HAP-1 (cell line): ENCODE measurements around the gene TEP1.

Experiments used
- DNase-seq, 2 experiments: peaks; one replicate each; pipeline ENCODE4 v3.0.0-alpha.2; 2016 to 2020; ENCODE audit warnings: low spot score in 2 of 2
- H3K27me3 ChIP-seq: fragments of 250-450 bp; sonication (Bioruptor Pico); 2 replicates; pipeline ENCODE4 v1.5.1; 2020; ENCODE audit warnings: low read depth, mild to moderate bottlenecking, moderate library complexity
- H3K36me3 ChIP-seq: fragments of 250-450 bp; sonication (Bioruptor Pico); replicated peaks from 2 replicates; pipeline ENCODE4 v1.5.1; 2020; ENCODE audit warnings: mild to moderate bottlenecking
- H3K4me1 ChIP-seq: fragments of 250-450 bp; sonication (Bioruptor Pico); 2 replicates; pipeline ENCODE4 v1.5.1; 2020; ENCODE audit warnings: mild to moderate bottlenecking
- H3K4me3 ChIP-seq: fragments of 250-450 bp; sonication (Bioruptor Pico); 2 replicates; pipeline ENCODE4 v1.5.1; 2020; ENCODE audit warnings: mild to moderate bottlenecking, moderate library complexity
- H3K9me3 ChIP-seq: fragments of 250-450 bp; sonication (Bioruptor Pico); 2 replicates; pipeline ENCODE4 v1.5.1; 2020; ENCODE audit warnings: mild to moderate bottlenecking, moderate library complexity
- in situ Hi-C: fragments of 300-500 bp; cut with MboI; formaldehyde crosslinking; loops from 3 replicates; pipeline ENCODE4 v1.14.3; 2020; ENCODE audit warnings: low sequenced_read_pairs, inconsistent platforms, mixed read lengths

The TEP1 gene

DNA sequence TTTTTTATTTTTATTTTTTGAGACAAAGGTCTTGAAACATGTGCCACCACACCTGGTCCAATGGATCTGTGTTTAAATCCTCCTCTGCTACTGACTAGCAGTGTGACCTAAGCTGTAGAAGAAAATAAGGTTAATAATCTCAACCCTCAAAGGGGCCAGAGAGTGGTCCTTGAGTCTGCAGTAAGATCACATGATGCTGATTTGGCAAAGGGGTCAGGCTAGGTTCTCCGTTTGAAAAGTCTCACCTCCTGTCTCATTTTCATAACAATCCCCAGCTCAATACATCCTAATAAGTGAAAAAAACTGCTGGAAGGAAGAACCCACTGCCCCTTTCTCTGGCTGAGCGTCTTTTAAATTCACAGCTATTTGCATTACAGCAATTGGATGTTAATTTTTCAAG is 8.0 kb upstream of the TEP1 start:
- H3K36me3 ChIP-seq, result no peaks in the 10 kb centered on the region
- H3K27me3 ChIP-seq, result no peaks in the 10 kb centered on the region
- peak in 1 of 2 experiments; percentile 31 for DNase-seq
- H3K9me3 ChIP-seq, result no peaks in the 10 kb centered on the region
- H3K4me1 ChIP-seq, result peaks cover 19% of the 10 kb centered on the region
- no peak overlapping the region for H3K4me3 ChIP-seq
- in situ Hi-C loops, result no loop called here

DNA sequence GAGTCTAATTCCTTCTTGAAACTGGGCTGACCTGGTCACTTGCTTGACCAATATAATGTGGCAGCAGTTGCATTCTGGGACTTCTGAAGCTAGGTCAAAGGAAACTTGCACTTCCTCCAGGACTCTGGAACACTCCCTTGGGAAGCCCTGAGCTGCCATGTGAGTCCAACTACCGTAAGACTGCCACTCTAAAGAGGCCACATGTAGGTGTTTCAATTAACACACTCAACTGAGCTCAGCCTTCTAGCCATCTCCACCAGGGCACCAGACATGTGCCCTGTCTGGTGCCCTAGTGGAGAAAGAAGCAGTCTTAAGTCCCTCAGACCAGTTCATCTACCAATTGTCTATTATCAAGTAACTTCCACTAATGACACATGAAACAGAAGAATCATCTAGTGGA is 6.1 kb upstream of the TEP1 start:
- no peak overlapping the region for H3K4me3 ChIP-seq
- no peaks in the 10 kb centered on the region for H3K27me3 ChIP-seq
- H3K4me1 ChIP-seq, result peaks cover 22% of the 10 kb centered on the region
- no peaks in the 10 kb centered on the region for H3K9me3 ChIP-seq
- in situ Hi-C loops, result loop anchor here (5.0 kb wide), 1 partner anchor 33 kb away; the partner anchor contains the start of gene OSGEP
- no peaks in the 10 kb centered on the region for H3K36me3 ChIP-seq
- DNase-seq, result no peak

DNA sequence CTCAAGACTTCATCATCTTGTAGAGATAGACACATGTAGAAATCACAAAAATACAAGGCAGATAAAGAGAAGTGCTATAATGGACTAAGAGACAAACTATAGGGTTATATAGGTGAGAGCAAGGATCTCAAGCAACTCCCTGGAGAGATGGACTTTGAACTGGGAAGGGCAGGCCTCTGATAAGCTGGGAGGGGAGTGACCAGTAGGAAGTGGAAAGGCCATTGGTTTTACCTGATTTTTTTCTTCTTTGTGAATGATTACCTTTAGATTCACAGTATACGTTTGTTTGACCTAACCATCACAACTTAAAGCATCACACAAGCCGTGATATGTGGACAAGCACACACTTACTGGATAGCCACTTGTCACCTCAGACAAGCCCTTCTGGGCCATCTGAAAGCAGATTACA is 5.2 kb upstream of the TEP1 start:
- Histone ChIP-seq H3K4me1 (peaks cover 27% of the 10 kb centered on the region), H3K27me3 (no peaks in the 10 kb centered on the region), H3K9me3 (no peaks in the 10 kb centered on the region), H3K4me3 (no peak overlapping the region), H3K36me3 (no peaks in the 10 kb centered on the region)
- in situ Hi-C loops, result loop anchor here (5.0 kb wide), 1 partner anchor 34 kb away; the partner anchor contains the start of gene OSGEP
- no peak for DNase-seq

GRCh38 chr14:20417250-20418186 is 4.2 kb upstream of the TEP1 start:
- DNase-seq, result no peak
- Histone ChIP-seq H3K4me3 (no peak overlapping the region), H3K27me3 (no peaks in the 10 kb centered on the region), H3K9me3 (no peaks in the 10 kb centered on the region), H3K4me1 (peaks cover 21% of the 10 kb centered on the region), H3K36me3 (no peaks in the 10 kb centered on the region)
- in situ Hi-C loops, result loop anchor here (5.0 kb wide), 1 partner anchor 35 kb away; the partner anchor contains the start of gene OSGEP

DNA sequence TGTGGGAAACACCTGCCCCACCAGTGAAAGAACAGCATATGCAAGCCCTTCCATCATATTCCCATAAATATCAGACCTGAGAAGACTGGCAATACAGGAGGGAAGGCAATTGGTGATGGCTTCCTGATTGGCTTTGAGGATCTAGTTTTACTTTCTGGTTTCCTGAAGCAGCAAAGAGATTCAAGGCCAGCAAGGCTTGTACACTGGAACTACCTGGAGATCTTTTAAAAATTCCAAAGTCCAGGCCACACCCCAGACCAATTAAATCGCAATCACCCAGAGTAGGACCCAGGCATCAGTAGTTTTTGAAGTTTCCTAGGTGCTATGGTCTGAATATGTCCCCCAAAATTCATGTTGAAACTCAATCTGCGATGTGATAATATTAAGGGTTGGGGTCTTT is 2.9 kb upstream of the TEP1 start:
- H3K4me1 ChIP-seq, result peaks cover 21% of the 10 kb centered on the region
- no peaks in the 10 kb centered on the region for H3K27me3 ChIP-seq
- H3K9me3 ChIP-seq, result no peaks in the 10 kb centered on the region
- H3K36me3 ChIP-seq, result no peaks in the 10 kb centered on the region
- DNase-seq, result no peak
- H3K4me3 ChIP-seq, result no peak overlapping the region
- in situ Hi-C loops, result loop anchor here (5.0 kb wide), 1 partner anchor 36 kb away; the partner anchor contains the start of gene OSGEP

GRCh38 chr14:20415782-20416206 is 2.5 kb upstream of the TEP1 start:
- H3K36me3 ChIP-seq, result no peaks in the 10 kb centered on the region
- H3K4me3 ChIP-seq, result no peak overlapping the region
- in situ Hi-C loops, result loop anchor here (5.0 kb wide), 1 partner anchor 37 kb away; the partner anchor contains the start of gene OSGEP
- H3K27me3 ChIP-seq, result no peaks in the 10 kb centered on the region
- DNase-seq, result peak; percentile 59 to 70
- H3K4me1 ChIP-seq, result peaks cover 17% of the 10 kb centered on the region
- H3K9me3 ChIP-seq, result no peaks in the 10 kb centered on the region

DNA sequence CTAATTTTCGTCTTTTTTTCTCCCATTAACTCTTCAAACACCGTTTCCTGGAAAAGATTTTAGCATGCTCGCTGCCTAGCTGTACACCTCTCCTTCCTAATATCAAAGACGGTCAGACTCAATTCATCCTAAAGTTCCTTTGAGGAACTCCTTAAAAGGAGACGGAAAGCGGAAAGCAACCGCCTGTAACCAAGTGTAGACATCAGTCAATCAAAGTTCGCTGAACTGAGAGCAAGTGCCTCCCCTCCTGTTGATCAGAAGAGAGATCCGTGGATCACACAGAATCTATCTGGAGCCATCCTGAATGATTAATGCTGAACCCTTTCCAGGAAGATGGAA is 412 bp upstream of the TEP1 start:
- no peaks in the 10 kb centered on the region for H3K36me3 ChIP-seq
- peak in 1 of 2 experiments; percentile 11 for DNase-seq
- H3K4me1 ChIP-seq, result peaks cover 17% of the 10 kb centered on the region
- no peaks in the 10 kb centered on the region for H3K27me3 ChIP-seq
- in situ Hi-C loops, result no loop called here
- H3K4me3 ChIP-seq, result peak overlapping the region; percentile 90
- no peaks in the 10 kb centered on the region for H3K9me3 ChIP-seq

GRCh38 chr14:20412411-20412810 is 890 bp downstream of the TEP1 start:
- Histone ChIP-seq H3K9me3 (no peaks in the 10 kb centered on the region), H3K27me3 (no peaks in the 10 kb centered on the region), H3K4me1 (peaks cover 17% of the 10 kb centered on the region), H3K36me3 (peaks cover 5% of the 10 kb centered on the region; the same call in 1 of the 2 replicates), H3K4me3 (peak overlapping the region; percentile 90)
- in situ Hi-C loops, result no loop called here
- no peak for DNase-seq

- peaks cover 14% of the 10 kb centered on the region for H3K4me1 ChIP-seq
These were observed 4.1 kb downstream of the TEP1 start for GRCh38 chr14:20409226-20409625.

DNA sequence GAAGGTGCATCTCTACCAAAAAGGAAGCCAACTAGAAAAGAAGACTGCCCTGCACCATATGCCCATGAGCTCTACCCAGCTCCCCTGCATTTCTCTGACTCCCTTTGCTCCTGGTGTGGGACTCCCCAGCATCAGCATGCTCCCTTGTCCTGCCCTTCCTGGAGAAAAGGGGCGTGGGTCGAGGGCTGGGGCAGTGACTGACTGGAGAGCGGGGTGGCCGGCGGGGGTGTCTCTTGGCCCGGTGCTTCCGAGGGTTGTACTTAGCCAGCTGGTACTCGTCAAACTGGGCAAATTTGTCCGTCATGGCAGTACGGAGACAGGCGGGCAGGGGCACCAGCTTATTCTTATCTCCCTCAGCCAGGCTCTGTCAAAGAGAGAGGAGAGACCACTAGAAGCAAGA is 9.8 kb downstream of the TEP1 start:
- H3K9me3 ChIP-seq, result no peaks in the 10 kb centered on the region
- H3K4me3 ChIP-seq, result no peak overlapping the region
- no peaks in the 10 kb centered on the region for H3K4me1 ChIP-seq
- no peaks in the 10 kb centered on the region for H3K27me3 ChIP-seq
- DNase-seq, result no peak
- in situ Hi-C loops, result no loop called here
- H3K36me3 ChIP-seq, result peaks cover 9% of the 10 kb centered on the region; the same call in 1 of the 2 replicates

More at GRCh38 chr14:20409226-20409625, 4.1 kb downstream of the TEP1 start:
- Histone ChIP-seq H3K27me3 (no peaks in the 10 kb centered on the region), H3K36me3 (peaks cover 9% of the 10 kb centered on the region; the same call in 1 of the 2 replicates), H3K4me3 (no peak overlapping the region), H3K9me3 (no peaks in the 10 kb centered on the region)
- in situ Hi-C loops, result no loop called here
- no peak for DNase-seq

- H3K4me3 ChIP-seq, result no peak overlapping the region
- no peaks in the 10 kb centered on the region for H3K4me1 ChIP-seq
- no peaks in the 10 kb centered on the region for H3K27me3 ChIP-seq
- no peak for DNase-seq
- H3K9me3 ChIP-seq, result no peaks in the 10 kb centered on the region
- H3K36me3 ChIP-seq, result peaks cover 3% of the 10 kb centered on the region; the same call in 1 of the 2 replicates
- in situ Hi-C loops, result no loop called here
These were observed 12.2 kb downstream of the TEP1 start for GRCh38 chr14:20400965-20401593.

- Histone ChIP-seq H3K4me1 (no peaks in the 10 kb centered on the region), H3K9me3 (no peaks in the 10 kb centered on the region), H3K36me3 (peaks cover 6% of the 10 kb centered on the region), H3K27me3 (no peaks in the 10 kb centered on the region), H3K4me3 (no peak overlapping the region)
- in situ Hi-C loops, result no loop called here
- DNase-seq, result no peak
These were observed 12.7 kb downstream of the TEP1 start for GRCh38 chr14:20400589-20400964.

DNA sequence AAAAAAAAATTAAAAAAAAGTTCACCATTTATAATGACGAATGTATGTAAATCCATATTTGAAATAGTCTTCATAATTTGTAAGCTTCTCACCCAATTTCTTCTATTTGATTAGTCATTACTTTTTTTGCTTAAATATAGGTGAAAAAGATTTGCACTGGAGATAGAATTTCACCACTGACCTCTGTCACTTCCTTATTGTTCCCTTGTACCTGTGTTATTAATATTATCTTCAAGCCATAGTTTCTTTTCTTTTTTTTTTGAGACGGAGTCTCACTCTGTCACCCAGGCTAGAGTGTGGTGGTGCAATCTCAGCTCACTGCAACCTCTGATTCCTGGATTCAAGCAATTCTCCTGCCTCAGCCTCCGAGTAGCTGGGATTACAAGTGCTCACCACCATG is 15.8 kb downstream of the TEP1 start:
- Histone ChIP-seq H3K4me1 (0 out of 2 replicates have a peak, but pooled peaks cover 6% of the 10 kb centered on the region), H3K36me3 (peaks cover 13% of the 10 kb centered on the region), H3K4me3 (no peak overlapping the region), H3K9me3 (no peaks in the 10 kb centered on the region), H3K27me3 (no peaks in the 10 kb centered on the region)
- DNase-seq, result no peak
- in situ Hi-C loops, result no loop called here

GRCh38 chr14:20391505-20391904 is 21.8 kb downstream of the TEP1 start:
- in situ Hi-C loops, result no loop called here
- no peak for DNase-seq
- peaks cover 12% of the 10 kb centered on the region for H3K36me3 ChIP-seq

More at GRCh38 chr14:20391505-20391904, 21.8 kb downstream of the TEP1 start:
- H3K9me3 ChIP-seq, result no peaks in the 10 kb centered on the region
- 0 out of 2 replicates have a peak, but pooled peaks cover 6% of the 10 kb centered on the region for H3K4me1 ChIP-seq
- H3K4me3 ChIP-seq, result no peak overlapping the region
- H3K27me3 ChIP-seq, result no peaks in the 10 kb centered on the region
